Stomach smooth muscle (tissue), 2 donors: ENCODE data around the gene PLD3.
A peak's percentile ranks its signal among the peaks of the same experiment; 100 is the strongest.
"Not testable (repeated sequence)": the region's sequence is repeated elsewhere in the genome, so short reads cannot be mapped to it uniquely, and the experiment has no call there.

Experiments
- H3K27ac ChIP-seq: one replicate; pipeline ENCODE4 v1.7.0; 2013; ENCODE audit warnings: mild to moderate bottlenecking, low read length, inconsistent platforms
- H3K27me3 ChIP-seq, 2 donors: one replicate each; pipeline ENCODE4 v1.7.0; 2013; ENCODE audit warnings: low read length in 2 of 2; ENCODE audit not compliant: insufficient read depth in 2 of 2, control insufficient read depth in 1 of 2
- H3K36me3 ChIP-seq, 2 donors: one replicate each; pipeline ENCODE4 v1.7.0; 2013; ENCODE audit warnings: low read length in 2 of 2; ENCODE audit not compliant: control insufficient read depth in 2 of 2, insufficient read depth in 2 of 2
- H3K4me1 ChIP-seq: one replicate; pipeline ENCODE4 v1.7.0; 2013; ENCODE audit warnings: low read length; ENCODE audit not compliant: control insufficient read depth, insufficient read depth
- H3K4me3 ChIP-seq, 2 donors: one replicate each; pipeline ENCODE4 v1.7.0; 2013; ENCODE audit warnings: low read length in 2 of 2
- H3K9ac ChIP-seq, 2 donors: one replicate each; pipeline ENCODE4 v1.7.0; 2013; ENCODE audit warnings: low read length in 2 of 2, mild to moderate bottlenecking in 1 of 2
- H3K9me3 ChIP-seq, 2 donors: one replicate each; pipeline ENCODE4 v1.7.0; 2013; ENCODE audit warnings: low read length in 2 of 2; ENCODE audit not compliant: control insufficient read depth in 2 of 2
- donor health status: healthy.
- donor health status: Pancreatic carcinoma.

Gene PLD3

GRCh38 chr19:40365010-40365409, 16.5 kb downstream of the PLD3 start:
- Histone ChIP-seq H3K9me3 (no peaks in the 10 kb centered on the region), H3K9ac (no peak overlapping the region), H3K27me3 (no peaks in the 10 kb centered on the region), H3K27ac (no peak overlapping the region), H3K4me3 (peak overlapping the region in 1 of 2 donors; percentile 71), H3K36me3 (peaks cover 7 to 21% of the 10 kb centered on the region in 2 donors), H3K4me1 (peaks cover 10% of the 10 kb centered on the region)

GRCh38 chr19:40365613-40366401, 17.3 kb downstream of the PLD3 start:
- Histone ChIP-seq H3K4me3 (peak overlapping the region; percentile 71 to 72), H3K9ac (peak overlapping the region; percentile 37 to 71), H3K27ac (no peak overlapping the region), H3K36me3 (peaks cover 12 to 23% of the 10 kb centered on the region in 2 donors), H3K27me3 (no peaks in the 10 kb centered on the region), H3K9me3 (no peaks in the 10 kb centered on the region), H3K4me1 (peaks cover 10% of the 10 kb centered on the region)

- Histone ChIP-seq H3K9ac (no peak overlapping the region), H3K4me1 (peaks cover 10% of the 10 kb centered on the region), H3K27ac (no peak overlapping the region), H3K4me3 (peak overlapping the region in 1 of 2 donors; percentile 72), H3K9me3 (no peaks in the 10 kb centered on the region), H3K27me3 (no peaks in the 10 kb centered on the region), H3K36me3 (peaks cover 20 to 23% of the 10 kb centered on the region in 2 donors)
These were observed 18.4 kb downstream of the PLD3 start for GRCh38 chr19:40366697-40367561.

- Histone ChIP-seq H3K27me3 (no peaks in the 10 kb centered on the region), H3K9ac (no peak overlapping the region), H3K27ac (no peak overlapping the region), H3K9me3 (no peaks in the 10 kb centered on the region), H3K36me3 (peaks cover 22 to 27% of the 10 kb centered on the region in 2 donors), H3K4me1 (peaks cover 10% of the 10 kb centered on the region), H3K4me3 (no peak overlapping the region)
These were observed 19.3 kb downstream of the PLD3 start for GRCh38 chr19:40367577-40368434.

- no peaks in the 10 kb centered on the region for H3K9me3 ChIP-seq
- peaks cover 10% of the 10 kb centered on the region for H3K4me1 ChIP-seq
- no peak overlapping the region for H3K4me3 ChIP-seq
- H3K27ac ChIP-seq = no peak overlapping the region
- H3K36me3 ChIP-seq = peaks cover 34 to 39% of the 10 kb centered on the region in 2 donors
- H3K27me3 ChIP-seq = no peaks in the 10 kb centered on the region
- no peak overlapping the region for H3K9ac ChIP-seq
These were observed 21.3 kb downstream of the PLD3 start for GRCh38 chr19:40369797-40370196.

- Histone ChIP-seq H3K4me1 (peaks cover 10% of the 10 kb centered on the region), H3K36me3 (peaks cover 34 to 41% of the 10 kb centered on the region in 2 donors)
- not testable (repeated sequence) for H3K27me3 ChIP-seq, H3K27ac ChIP-seq, H3K9me3 ChIP-seq, H3K4me3 ChIP-seq, H3K9ac ChIP-seq
These were observed 21.8 kb downstream of the PLD3 start for GRCh38 chr19:40370253-40370652.

- no peaks in the 10 kb centered on the region for H3K27me3 ChIP-seq
- no peak overlapping the region for H3K9ac ChIP-seq
- no peak overlapping the region for H3K27ac ChIP-seq
- H3K9me3 ChIP-seq = no peaks in the 10 kb centered on the region
- H3K4me1 ChIP-seq = peaks cover 7% of the 10 kb centered on the region
- no peak overlapping the region for H3K4me3 ChIP-seq
- peaks cover 34 to 41% of the 10 kb centered on the region in 2 donors for H3K36me3 ChIP-seq
These were observed 22.7 kb downstream of the PLD3 start for GRCh38 chr19:40370997-40371801.

- Histone ChIP-seq H3K9me3 (no peaks in the 10 kb centered on the region), H3K9ac (no peak overlapping the region), H3K4me3 (no peak overlapping the region), H3K36me3 (peaks cover 38 to 46% of the 10 kb centered on the region in 2 donors), H3K27ac (no peak overlapping the region), H3K4me1 (peaks cover 2% of the 10 kb centered on the region), H3K27me3 (no peaks in the 10 kb centered on the region)
These were observed 23.3 kb downstream of the PLD3 start for GRCh38 chr19:40371802-40372122.

- no peak overlapping the region for H3K9ac ChIP-seq
- no peaks in the 10 kb centered on the region for H3K27me3 ChIP-seq
- H3K4me1 ChIP-seq = no peaks in the 10 kb centered on the region
- no peak overlapping the region for H3K4me3 ChIP-seq
- H3K27ac ChIP-seq = no peak overlapping the region
- peaks cover 32 to 54% of the 10 kb centered on the region in 2 donors for H3K36me3 ChIP-seq
- no peaks in the 10 kb centered on the region for H3K9me3 ChIP-seq
These were observed 25.6 kb downstream of the PLD3 start for GRCh38 chr19:40374084-40374483.
